Stimulated activated CD4-positive, alpha-beta T cell treated with anti-CD3 and anti-CD28 coated beads, Interleukin-15, amount 100 ng/mL, for 48 hours (primary cell): ENCODE measurements around the gene ID3.

Source experiments
- DNase-seq, 2 donors: peaks; one replicate each; pipeline ENCODE4 v3.0.0-alpha.2; 2020; ENCODE audit warnings: low read depth in 2 of 2

ID3 gene

GRCh38 chr1:23527900-23528249 lies 31.4 kb downstream of the ID3 start:
- no peak for DNase-seq

- no peak for DNase-seq
These were observed 31.9 kb downstream of the ID3 start for GRCh38 chr1:23527366-23527765.

GRCh38 chr1:23526329-23527041 lies 32.8 kb downstream of the ID3 start:
- DNase-seq, result no peak

GRCh38 chr1:23525558-23526250 lies 33.6 kb downstream of the ID3 start:
- no peak for DNase-seq

- no peak for DNase-seq
These were observed 34.4 kb downstream of the ID3 start for GRCh38 chr1:23524716-23525401.

GRCh38 chr1:23524163-23524562 lies 35.1 kb downstream of the ID3 start:
- DNase-seq, result no peak

GRCh38 chr1:23522244-23522982 lies 36.9 kb downstream of the ID3 start:
- DNase-seq, result no peak

- DNase-seq, result no peak
These were observed 37.7 kb downstream of the ID3 start for GRCh38 chr1:23521588-23521987.

- no peak for DNase-seq
These were observed 41.7 kb downstream of the ID3 start for GRCh38 chr1:23517581-23517980.

- no peak for DNase-seq
These were observed 43.4 kb downstream of the ID3 start for GRCh38 chr1:23515905-23516304.

- no peak for DNase-seq
These were observed 45.1 kb downstream of the ID3 start for GRCh38 chr1:23514111-23514679.

GRCh38 chr1:23509896-23510295 lies 49.4 kb downstream of the ID3 start:
- DNase-seq, result no peak
